HG03442 (cell line): ENCODE results near the gene FCSK.
A peak's percentile ranks its signal among the peaks of the same experiment; 100 is the strongest.
"Not testable (repeated sequence)": the region's sequence is repeated elsewhere in the genome, so short reads cannot be mapped to it uniquely, and the experiment has no call there.

Source experiments
- ATAC-seq: cut with Tn5 transposase; IDR thresholded peaks from one replicate; pipeline ENCODE4 v1.9.1; 2021; ENCODE audit warnings: mild to moderate bottlenecking, moderate library complexity; ENCODE audit not compliant: unreplicated experiment

Gene FCSK

GRCh38 chr16:70430667-70431536 is 23.5 kb upstream of the FCSK start:
- ATAC-seq: peak; percentile 55

GRCh38 chr16:70432356-70432722 is 22.1 kb upstream of the FCSK start:
- no peak for ATAC-seq

GRCh38 chr16:70432723-70433457 is 21.5 kb upstream of the FCSK start:
- ATAC-seq: no peak

GRCh38 chr16:70433458-70434103 is 20.8 kb upstream of the FCSK start:
- ATAC-seq: no peak

- ATAC-seq: no peak
Measured at GRCh38 chr16:70434484-70435260, 19.7 kb upstream of the FCSK start.

- ATAC-seq: no peak
Measured at GRCh38 chr16:70437017-70437581, 17.3 kb upstream of the FCSK start.

GRCh38 chr16:70437582-70438557 is 16.5 kb upstream of the FCSK start:
- ATAC-seq: no peak

GRCh38 chr16:70438585-70438968 is 15.8 kb upstream of the FCSK start:
- ATAC-seq: no peak

- peak; percentile 85 for ATAC-seq
Measured at GRCh38 chr16:70438969-70439862, 15.2 kb upstream of the FCSK start, which contains the start of gene ST3GAL2. Gene ST3GAL2, minus strand, starts transcription at chr16:70439100. Its CDS starts 40,570 bp downstream, at chr16:70398530.

GRCh38 chr16:70440009-70440692 is 14.2 kb upstream of the FCSK start:
- ATAC-seq: no peak

GRCh38 chr16:70441406-70441990 is 12.9 kb upstream of the FCSK start:
- no peak for ATAC-seq

GRCh38 chr16:70442344-70442743 is 12.1 kb upstream of the FCSK start:
- no peak for ATAC-seq

GRCh38 chr16:70444249-70445063 is 9.9 kb upstream of the FCSK start:
- no peak for ATAC-seq

- ATAC-seq: no peak
Measured at GRCh38 chr16:70448075-70448474, 6.3 kb upstream of the FCSK start.

- not testable (repeated sequence) for ATAC-seq
Measured at GRCh38 chr16:70450142-70451003, 4.0 kb upstream of the FCSK start.

- ATAC-seq: not testable (repeated sequence)
Measured at GRCh38 chr16:70451004-70451340, 3.4 kb upstream of the FCSK start.
